OCI-LY7 (cell line): ENCODE results near the gene PLEKHA6.

ENCODE experiments used
- EZH2phosphoT487 ChIP-seq: fragments of 200-600 bp; sonication (generic); IDR thresholded peaks from 2 replicates; pipeline ENCODE4 v1.6.1; 2018; ENCODE audit warnings: low read depth, borderline replicate concordance, mild to moderate bottlenecking, mixed run types, antibody characterized with exemption, low read length, moderate library complexity, mixed read lengths
- TF ChIP-seq, protein P1 (sequence below): fragments of 200-600 bp; sonication (generic); conservative IDR thresholded peaks from 2 replicates; pipeline ENCODE4 v1.5.1; 2014; ENCODE audit warnings: mild to moderate bottlenecking, antibody characterized with exemption, low read length, moderate library complexity, mixed read lengths

- TF ChIP-seq EZH2phosphoT487 = no peak
- TF ChIP-seq, protein P1, sequence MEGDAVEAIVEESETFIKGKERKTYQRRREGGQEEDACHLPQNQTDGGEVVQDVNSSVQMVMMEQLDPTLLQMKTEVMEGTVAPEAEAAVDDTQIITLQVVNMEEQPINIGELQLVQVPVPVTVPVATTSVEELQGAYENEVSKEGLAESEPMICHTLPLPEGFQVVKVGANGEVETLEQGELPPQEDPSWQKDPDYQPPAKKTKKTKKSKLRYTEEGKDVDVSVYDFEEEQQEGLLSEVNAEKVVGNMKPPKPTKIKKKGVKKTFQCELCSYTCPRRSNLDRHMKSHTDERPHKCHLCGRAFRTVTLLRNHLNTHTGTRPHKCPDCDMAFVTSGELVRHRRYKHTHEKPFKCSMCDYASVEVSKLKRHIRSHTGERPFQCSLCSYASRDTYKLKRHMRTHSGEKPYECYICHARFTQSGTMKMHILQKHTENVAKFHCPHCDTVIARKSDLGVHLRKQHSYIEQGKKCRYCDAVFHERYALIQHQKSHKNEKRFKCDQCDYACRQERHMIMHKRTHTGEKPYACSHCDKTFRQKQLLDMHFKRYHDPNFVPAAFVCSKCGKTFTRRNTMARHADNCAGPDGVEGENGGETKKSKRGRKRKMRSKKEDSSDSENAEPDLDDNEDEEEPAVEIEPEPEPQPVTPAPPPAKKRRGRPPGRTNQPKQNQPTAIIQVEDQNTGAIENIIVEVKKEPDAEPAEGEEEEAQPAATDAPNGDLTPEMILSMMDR = no peak
Measured at GRCh38 chr1:204227996-204228785, 131.5 kb downstream of the PLEKHA6 start.
